ENCODE data around the gene SLC38A10. TPM values are rescaled to one million over a fixed set of nuclear protein-coding genes. Genes with fewer than 3 reads are reported as not detected.
A peak's percentile ranks its signal among the peaks of the same experiment; 100 is the strongest.

The SLC38A10 gene
- polyA plus RNA-seq, 5 donors = 45.3 to 93.6 (median 52.3) TPM

- no peak for DNase-seq
Measured at GRCh38 chr17:81301195-81302144, 6.4 kb upstream of the SLC38A10 start.

- DNase-seq = no peak
Measured at GRCh38 chr17:81300586-81301155, 5.6 kb upstream of the SLC38A10 start.

- DNase-seq = no peak
Measured at GRCh38 chr17:81299846-81300585, 4.9 kb upstream of the SLC38A10 start.

- no peak for DNase-seq
Measured at GRCh38 chr17:81298991-81299738, 4.1 kb upstream of the SLC38A10 start.

- DNase-seq = no peak
Measured at GRCh38 chr17:81298325-81298990, 3.4 kb upstream of the SLC38A10 start.

GRCh38 chr17:81295676-81296381 is 722 bp upstream of the SLC38A10 start:
- DNase-seq = no peak

- no peak for DNase-seq
Measured at GRCh38 chr17:81294512-81295030, 536 bp downstream of the SLC38A10 start.

- no peak for DNase-seq
Measured at GRCh38 chr17:81292450-81292849, 2.7 kb downstream of the SLC38A10 start.

- DNase-seq = no peak
Measured at GRCh38 chr17:81291662-81292061, 3.4 kb downstream of the SLC38A10 start.

GRCh38 chr17:81290230-81290629 is 4.9 kb downstream of the SLC38A10 start:
- no peak for DNase-seq

- no peak for DNase-seq
Measured at GRCh38 chr17:81289627-81290026, 5.5 kb downstream of the SLC38A10 start.

GRCh38 chr17:81288715-81289114 is 6.4 kb downstream of the SLC38A10 start:
- DNase-seq = no peak

- no peak for DNase-seq
Measured at GRCh38 chr17:81287741-81288430, 7.2 kb downstream of the SLC38A10 start.

- no peak for DNase-seq
Measured at GRCh38 chr17:81287152-81287551, 8.0 kb downstream of the SLC38A10 start.

GRCh38 chr17:81286491-81287145 is 8.5 kb downstream of the SLC38A10 start:
- no peak for DNase-seq

- DNase-seq = no peak
Measured at GRCh38 chr17:81285894-81286293, 9.2 kb downstream of the SLC38A10 start.

- DNase-seq = peak in 1 of 2 donors; percentile 43
Measured at GRCh38 chr17:81285179-81285878, 9.8 kb downstream of the SLC38A10 start.

GRCh38 chr17:81282876-81283275 is 12.2 kb downstream of the SLC38A10 start:
- no peak for DNase-seq
